SU-DHL-6 (cell line): ENCODE measurements around the gene SCUBE1.

Source experiments
- H2AFZ ChIP-seq: fragments of 200-600 bp; sonication (generic); 2 replicates; pipeline ENCODE4 v1.6.1; 2014; ENCODE audit warnings: low read depth, mild to moderate bottlenecking, moderate library complexity, mixed read lengths, antibody characterized with exemption, low read length; ENCODE audit not compliant: severe bottlenecking
- H3F3A ChIP-seq: fragments of 200-600 bp; shearing (Covaris generic); 2 replicates; pipeline ENCODE4 v1.6.0; 2016; ENCODE audit warnings: antibody characterized with exemption, mild to moderate bottlenecking; ENCODE audit not compliant: insufficient read depth
- H3K27ac ChIP-seq: fragments of 200-600 bp; sonication (generic); 2 replicates; pipeline ENCODE4 v1.5.1; 2016; ENCODE audit warnings: low read depth, mild to moderate bottlenecking, low read length, moderate library complexity, mixed read lengths
- H3K27me3 ChIP-seq: fragments of 200-600 bp; sonication (generic), shearing (Covaris generic); 2 replicates; pipeline ENCODE4 v1.6.0; 2014; ENCODE audit warnings: mild to moderate bottlenecking, low read length
- H3K36me3 ChIP-seq: fragments of 200-600 bp; sonication (generic); 2 replicates; pipeline ENCODE4 v1.6.1; 2014; ENCODE audit warnings: mild to moderate bottlenecking, low read length, mixed read lengths
- H3K4me2 ChIP-seq: fragments of 300-600, 200-600 bp; shearing (Covaris generic), sonication (generic); 2 replicates; pipeline ENCODE4 v1.6.0; 2014; ENCODE audit warnings: low read length, low read depth, mild to moderate bottlenecking; ENCODE audit not compliant: poor library complexity, severe bottlenecking
- H3K4me3 ChIP-seq: fragments of 200-600 bp; sonication (generic); 2 replicates; pipeline ENCODE4 v1.5.1; 2014; ENCODE audit warnings: antibody characterized with exemption, low read length, mild to moderate bottlenecking, mixed read lengths; ENCODE audit not compliant: insufficient read depth, poor library complexity, severe bottlenecking
- H3K79me2 ChIP-seq: fragments of 200-600 bp; sonication (generic); 2 replicates; pipeline ENCODE4 v1.6.1; 2014; ENCODE audit warnings: mild to moderate bottlenecking, low read length, moderate library complexity; ENCODE audit not compliant: insufficient read depth
- H3K9ac ChIP-seq: fragments of 200-600 bp; sonication (generic); 2 replicates; pipeline ENCODE4 v1.7.0; 2014; ENCODE audit warnings: mild to moderate bottlenecking, low read length
- H3K9me2 ChIP-seq: fragments of 200-600 bp; sonication (generic); replicated peaks from 2 replicates; pipeline ENCODE4 v1.6.1; 2014; ENCODE audit warnings: low read length; ENCODE audit not compliant: insufficient read depth
- H3K9me3 ChIP-seq: fragments of 200-600 bp; sonication (generic); 2 replicates; pipeline ENCODE4 v1.6.1; 2014; ENCODE audit warnings: low read length, mixed read lengths; ENCODE audit not compliant: insufficient read depth
- H4K20me1 ChIP-seq: fragments of 200-600 bp; sonication (generic); 2 replicates; pipeline ENCODE4 v1.6.1; 2014; ENCODE audit warnings: low read depth, mild to moderate bottlenecking, antibody characterized with exemption, low read length, moderate library complexity, mixed read lengths
- EZH2phosphoT487 ChIP-seq: fragments of 200-600 bp; sonication (generic), shearing (Covaris generic); conservative IDR thresholded peaks from 2 replicates; pipeline ENCODE4 v1.6.1; 2018; ENCODE audit warnings: mild to moderate bottlenecking, antibody characterized with exemption, low read length, moderate library complexity, mixed read lengths
- TF ChIP-seq, protein P1 (sequence below): fragments of 200-600 bp; sonication (generic); IDR thresholded peaks from one replicate; pipeline ENCODE4 v1.5.1; 2017; ENCODE audit warnings: antibody characterized with exemption, mild to moderate bottlenecking, low read length, moderate library complexity; ENCODE audit not compliant: insufficient read depth, poor library complexity, severe bottlenecking

SCUBE1 gene

DNA sequence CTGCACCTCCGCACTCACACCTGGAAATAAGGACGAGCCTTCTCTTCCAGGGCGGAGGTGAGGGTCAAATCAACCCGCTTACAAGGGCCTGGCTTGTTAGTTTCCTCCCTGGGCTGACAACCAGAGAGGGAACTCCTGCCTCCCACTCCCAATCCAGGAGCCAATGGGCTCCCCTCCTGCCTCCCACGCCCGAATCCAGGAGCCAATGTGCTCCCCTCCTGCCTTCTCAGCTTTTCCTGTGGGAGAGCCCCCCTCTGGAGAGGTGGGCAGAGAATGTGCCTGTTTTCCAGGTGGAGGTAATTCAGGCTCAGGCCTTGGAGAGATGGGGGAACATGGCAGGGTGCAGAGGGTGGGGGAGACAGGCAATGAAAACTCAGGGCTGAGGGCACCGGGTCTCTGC lies 102.6 kb downstream of the SCUBE1 start:
- H3K9me3 ChIP-seq, result no peaks in the 10 kb centered on the region
- no peak overlapping the region for H3K9ac ChIP-seq
- H3K9me2 ChIP-seq, result no peaks in the 10 kb centered on the region
- H3K27me3 ChIP-seq, result no peaks in the 10 kb centered on the region
- no peak overlapping the region for H2AFZ ChIP-seq
- no peak overlapping the region for H3K27ac ChIP-seq
- H4K20me1 ChIP-seq, result no peaks in the 10 kb centered on the region
- TF ChIP-seq, protein P1, sequence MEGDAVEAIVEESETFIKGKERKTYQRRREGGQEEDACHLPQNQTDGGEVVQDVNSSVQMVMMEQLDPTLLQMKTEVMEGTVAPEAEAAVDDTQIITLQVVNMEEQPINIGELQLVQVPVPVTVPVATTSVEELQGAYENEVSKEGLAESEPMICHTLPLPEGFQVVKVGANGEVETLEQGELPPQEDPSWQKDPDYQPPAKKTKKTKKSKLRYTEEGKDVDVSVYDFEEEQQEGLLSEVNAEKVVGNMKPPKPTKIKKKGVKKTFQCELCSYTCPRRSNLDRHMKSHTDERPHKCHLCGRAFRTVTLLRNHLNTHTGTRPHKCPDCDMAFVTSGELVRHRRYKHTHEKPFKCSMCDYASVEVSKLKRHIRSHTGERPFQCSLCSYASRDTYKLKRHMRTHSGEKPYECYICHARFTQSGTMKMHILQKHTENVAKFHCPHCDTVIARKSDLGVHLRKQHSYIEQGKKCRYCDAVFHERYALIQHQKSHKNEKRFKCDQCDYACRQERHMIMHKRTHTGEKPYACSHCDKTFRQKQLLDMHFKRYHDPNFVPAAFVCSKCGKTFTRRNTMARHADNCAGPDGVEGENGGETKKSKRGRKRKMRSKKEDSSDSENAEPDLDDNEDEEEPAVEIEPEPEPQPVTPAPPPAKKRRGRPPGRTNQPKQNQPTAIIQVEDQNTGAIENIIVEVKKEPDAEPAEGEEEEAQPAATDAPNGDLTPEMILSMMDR, result no peak
- TF ChIP-seq EZH2phosphoT487, result no peak
- H3F3A ChIP-seq, result no peaks in the 10 kb centered on the region
- H3K4me2 ChIP-seq, result no peak overlapping the region
- H3K36me3 ChIP-seq, result no peaks in the 10 kb centered on the region
- H3K4me3 ChIP-seq, result no peak overlapping the region
- H3K79me2 ChIP-seq, result no peaks in the 10 kb centered on the region

DNA sequence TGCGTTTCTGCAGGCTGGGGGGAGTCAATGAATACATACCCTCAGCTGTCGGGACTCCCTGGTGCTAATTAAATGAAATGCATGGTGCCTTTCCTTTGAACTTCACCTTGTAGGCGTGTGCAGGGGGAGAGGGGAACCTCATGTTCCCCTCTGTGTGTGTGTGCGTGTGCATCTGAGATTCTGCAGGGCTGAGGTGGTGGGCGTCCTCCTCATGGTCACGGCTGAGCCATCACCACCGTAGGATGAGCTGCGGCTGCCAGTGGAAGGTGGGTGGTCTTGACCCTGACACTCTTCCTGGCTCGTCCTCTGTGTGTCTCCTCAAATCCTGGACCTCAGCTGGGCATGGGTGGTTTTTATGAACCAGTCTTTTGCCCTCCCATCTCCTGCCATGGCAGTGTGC lies 103.2 kb downstream of the SCUBE1 start:
- H3K27me3 ChIP-seq, result no peaks in the 10 kb centered on the region
- no peaks in the 10 kb centered on the region for H3K36me3 ChIP-seq
- no peak overlapping the region for H2AFZ ChIP-seq
- no peak overlapping the region for H3K4me3 ChIP-seq
- TF ChIP-seq EZH2phosphoT487, result no peak
- TF ChIP-seq, protein P1, result no peak
- no peak overlapping the region for H3K9ac ChIP-seq
- H3K79me2 ChIP-seq, result no peaks in the 10 kb centered on the region
- no peaks in the 10 kb centered on the region for H3F3A ChIP-seq
- H3K27ac ChIP-seq, result no peak overlapping the region
- H4K20me1 ChIP-seq, result no peaks in the 10 kb centered on the region
- no peak overlapping the region for H3K4me2 ChIP-seq
- H3K9me3 ChIP-seq, result no peaks in the 10 kb centered on the region
- H3K9me2 ChIP-seq, result no peaks in the 10 kb centered on the region

DNA sequence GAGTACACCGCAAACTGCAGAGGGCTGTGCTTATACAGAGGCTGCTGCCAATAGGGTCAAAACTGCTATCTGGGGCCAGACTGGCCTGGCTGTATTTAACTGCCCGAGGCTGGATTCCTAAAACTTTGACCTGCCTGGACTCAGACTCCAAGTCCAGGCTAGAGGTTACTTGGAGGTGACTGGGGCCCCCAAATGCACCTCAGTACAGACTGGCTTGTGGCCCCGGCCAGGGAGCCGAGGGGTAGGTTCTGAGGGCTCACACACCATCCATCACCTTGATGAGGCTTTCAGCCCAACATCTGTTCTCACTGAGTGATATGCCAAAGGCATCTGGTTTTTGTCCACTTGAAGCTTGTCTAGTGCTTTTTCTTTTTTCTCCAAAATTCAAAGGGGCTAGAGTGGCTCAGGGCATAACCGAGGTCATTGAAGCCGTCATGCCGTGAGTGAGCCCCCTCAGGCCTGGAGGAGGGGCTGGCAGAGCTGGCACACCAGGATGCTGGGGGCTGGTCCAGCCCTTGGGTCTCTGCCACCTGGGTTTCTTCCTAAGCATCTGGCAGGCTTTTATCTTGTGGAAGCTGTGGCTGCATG lies 103.9 kb downstream of the SCUBE1 start:
- Histone ChIP-seq H3K4me2 (no peak overlapping the region), H3K27me3 (no peaks in the 10 kb centered on the region), H3K27ac (no peak overlapping the region), H4K20me1 (no peaks in the 10 kb centered on the region), H2AFZ (no peak overlapping the region), H3K79me2 (no peaks in the 10 kb centered on the region), H3K9ac (no peak overlapping the region), H3K4me3 (no peak overlapping the region), H3K9me3 (no peaks in the 10 kb centered on the region), H3K9me2 (no peaks in the 10 kb centered on the region), H3F3A (no peaks in the 10 kb centered on the region), H3K36me3 (no peaks in the 10 kb centered on the region)
- no peak for TF ChIP-seq EZH2phosphoT487
- TF ChIP-seq, protein P1, result no peak
